ENCODE measurements around the gene HDAC4. TPM values are rescaled to one million over a fixed set of nuclear protein-coding genes. Genes with fewer than 3 reads are reported as not detected.

Gene HDAC4
- total RNA-seq, 1 experiment from 2014 or later, result 32.0 TPM

GRCh38 chr2:239378918-239379640 lies 21.7 kb downstream of the HDAC4 start:
- no peak overlapping the region for H2BK5ac ChIP-seq (ENCODE audit: insufficient read length, low read length)
- H2BK12ac ChIP-seq (ENCODE audit: insufficient read length, low read depth, low read length), result no peak overlapping the region
- H2AFZ ChIP-seq (ENCODE audit: low read length), result no peak overlapping the region
- no peak overlapping the region for H3K4ac ChIP-seq (ENCODE audit: low read depth, low read length)
- no peak overlapping the region for H4K91ac ChIP-seq (ENCODE audit: insufficient read length, low read depth, low read length)
- no CpG with 5 or more reads among the region's 20 CpGs for WGBS (ENCODE audit: extremely low coverage, insufficient read length, low lambda C conversion rate)
- no peak overlapping the region for H3K14ac ChIP-seq (ENCODE audit: insufficient read depth, low read length)
- H3K79me1 ChIP-seq (ENCODE audit: insufficient read depth, low read depth, low read length, poor library complexity, severe bottlenecking), result no peaks in the 10 kb centered on the region
- H3K27me3 ChIP-seq (ENCODE audit: insufficient read depth, low read length), result no peaks in the 10 kb centered on the region
- no peak overlapping the region for H4K5ac ChIP-seq (ENCODE audit: insufficient read length, low read depth, low read length)
- no peak overlapping the region for H2BK20ac ChIP-seq (ENCODE audit: low read depth, low read length, poor library complexity, severe bottlenecking)
- Mint-ChIP-seq H3K4me3 (no peak overlapping the region), H3K4me1 (peaks cover 41% of the 10 kb centered on the region in 2 experiments), H3K9me3 (no peaks in the 10 kb centered on the region), H3K36me3 (ENCODE audit: insufficient read depth in 1 of 3, low read depth in 3 of 3) (peaks cover 6 to 7% (median 7%) of the 10 kb centered on the region in 3 experiments; a peak in 5 of 7 replicates), H3K27me3 (ENCODE audit: low read depth) (no peaks in the 10 kb centered on the region), H3K27ac (peak overlapping the region; percentile 52 to 91 (median 72); a peak in 5 of 7 replicates)
- no peak overlapping the region for H3K9ac ChIP-seq (ENCODE audit: extremely low read depth, insufficient read length, low read length)
- DNase-seq, result no peak
- peaks cover 5% of the 10 kb centered on the region; the same call in 1 of the 2 replicates for H3K79me2 ChIP-seq (ENCODE audit: insufficient read depth, low read length)
- no peak overlapping the region for H2BK120ac ChIP-seq (ENCODE audit: low read depth, low read length, poor library complexity, severe bottlenecking)
- no peak overlapping the region for H3K4me2 ChIP-seq (ENCODE audit: insufficient read depth, insufficient read length, low read length)
- no peak overlapping the region for H3K56ac ChIP-seq (ENCODE audit: insufficient read length, low read depth, low read length)
- H2BK15ac ChIP-seq (ENCODE audit: low read depth, low read length), result no peak overlapping the region
- no peak overlapping the region for H3K23ac ChIP-seq (ENCODE audit: insufficient read length, low read depth, low read length)
- TF ChIP-seq, protein P1, sequence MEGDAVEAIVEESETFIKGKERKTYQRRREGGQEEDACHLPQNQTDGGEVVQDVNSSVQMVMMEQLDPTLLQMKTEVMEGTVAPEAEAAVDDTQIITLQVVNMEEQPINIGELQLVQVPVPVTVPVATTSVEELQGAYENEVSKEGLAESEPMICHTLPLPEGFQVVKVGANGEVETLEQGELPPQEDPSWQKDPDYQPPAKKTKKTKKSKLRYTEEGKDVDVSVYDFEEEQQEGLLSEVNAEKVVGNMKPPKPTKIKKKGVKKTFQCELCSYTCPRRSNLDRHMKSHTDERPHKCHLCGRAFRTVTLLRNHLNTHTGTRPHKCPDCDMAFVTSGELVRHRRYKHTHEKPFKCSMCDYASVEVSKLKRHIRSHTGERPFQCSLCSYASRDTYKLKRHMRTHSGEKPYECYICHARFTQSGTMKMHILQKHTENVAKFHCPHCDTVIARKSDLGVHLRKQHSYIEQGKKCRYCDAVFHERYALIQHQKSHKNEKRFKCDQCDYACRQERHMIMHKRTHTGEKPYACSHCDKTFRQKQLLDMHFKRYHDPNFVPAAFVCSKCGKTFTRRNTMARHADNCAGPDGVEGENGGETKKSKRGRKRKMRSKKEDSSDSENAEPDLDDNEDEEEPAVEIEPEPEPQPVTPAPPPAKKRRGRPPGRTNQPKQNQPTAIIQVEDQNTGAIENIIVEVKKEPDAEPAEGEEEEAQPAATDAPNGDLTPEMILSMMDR (conservative IDR thresholded peaks at IDR 0.05), result no peak
- H3K23me2 ChIP-seq (ENCODE audit: insufficient read length, low read depth, low read length, poor library complexity, severe bottlenecking), result no peaks in the 10 kb centered on the region
- H3K4me1 ChIP-seq (ENCODE audit: insufficient read depth, low read length), result peaks cover 4% of the 10 kb centered on the region; the same call in 1 of the 2 replicates
- H3T11ph ChIP-seq (ENCODE audit: low read length), result no peak overlapping the region
- H2AK5ac ChIP-seq (ENCODE audit: insufficient read length, low read length), result no peak overlapping the region
- no peak overlapping the region for H3K18ac ChIP-seq (ENCODE audit: insufficient read length, low read depth, low read length)
- no peaks in the 10 kb centered on the region for H3K9me3 ChIP-seq (ENCODE audit: control insufficient read depth, low read depth, low read length)
- no peak overlapping the region for H4K8ac ChIP-seq (replicated peaks; ENCODE audit: insufficient read length, low read depth, low read length)
- H3K27ac ChIP-seq (ENCODE audit: insufficient read length, low read depth, low read length), result no peak overlapping the region
- H4K20me1 ChIP-seq (ENCODE audit: control insufficient read depth, insufficient read depth, insufficient read length), result no peaks in the 10 kb centered on the region
